Uterus (tissue), 2 donors: ENCODE measurements around the gene TNKS1BP1.

Experiments used
- CTCF ChIP-seq, 4 experiments: fragments of 200-600 bp in 2 of 4; fragments of 450-650 bp in 2 of 4; sonication (generic) in 2 of 4; IDR thresholded peaks; one replicate each; pipeline ENCODE4 v1.5.1; 2016 to 2019; ENCODE audit warnings: antibody characterized with exemption in 4 of 4, mild to moderate bottlenecking in 2 of 4, moderate library complexity in 1 of 4
- POLR2A ChIP-seq, 2 donors: fragments of 450-650 bp; IDR thresholded peaks; one replicate each; pipeline ENCODE4 v1.6.1; 2016; ENCODE audit warnings: antibody characterized with exemption in 2 of 2, mild to moderate bottlenecking in 1 of 2, moderate library complexity in 1 of 2

- TF ChIP-seq POLR2A (IDR thresholded peaks at IDR 0.05) (no peak), CTCF (IDR thresholded peaks at IDR 0.05) (no peak)
Observed at GRCh38 chr11:57323167-57323854, 1.4 kb downstream of the TNKS1BP1 start.
